Upper lobe of left lung (tissue), 6 donors: Measurements from ENCODE around the gene MFSD12. TPM values are rescaled to one million over a fixed set of nuclear protein-coding genes. Genes with fewer than 3 reads are reported as not detected.
A peak's percentile ranks its signal among the peaks of the same experiment; 100 is the strongest.

Experiments
- ATAC-seq, 2 donors: fragments of 200-7000 bp; cut with Tn5 transposase; one replicate each; pipeline ENCODE4 v1.9.1; 2022; ENCODE audit warnings: mild to moderate bottlenecking in 2 of 2, moderate library complexity in 2 of 2; ENCODE audit not compliant: low FRiP score in 2 of 2
- DNase-seq, 2 donors: peaks; one replicate each; pipeline ENCODE4 v3.0.0-alpha.2; 2019 to 2020
- H3K27ac ChIP-seq, 4 donors: fragments of 200-600 bp; sonication (generic); one replicate each; pipeline ENCODE4 v1.5.1; 2016 to 2019
- H3K27me3 ChIP-seq, 4 donors: fragments of 200-600 bp; sonication (generic); one replicate each; pipeline ENCODE4 v1.5.1; 2017 to 2019
- H3K36me3 ChIP-seq, 4 donors: fragments of 200-600 bp; sonication (generic); one replicate each; pipeline ENCODE4 v1.5.1; 2016 to 2019
- H3K4me1 ChIP-seq, 4 donors: fragments of 200-600 bp; sonication (generic); one replicate each; pipeline ENCODE4 v1.5.1; 2018 to 2019
- H3K4me3 ChIP-seq, 4 donors: fragments of 200-600 bp; sonication (generic); one replicate each; pipeline ENCODE4 v1.5.1; 2017 to 2019; ENCODE audit warnings: mild to moderate bottlenecking in 2 of 4, moderate library complexity in 1 of 4
- H3K9me3 ChIP-seq, 4 donors: fragments of 200-600 bp; sonication (generic); one replicate each; pipeline ENCODE4 v1.5.1; 2018 to 2019
- CTCF ChIP-seq, 6 experiments: fragments of 450-650 bp in 4 of 6; fragments of 200-600 bp in 2 of 6; sonication (generic) in 2 of 6; IDR thresholded peaks; one replicate each; pipeline ENCODE4 v1.5.1; 2016 to 2019; ENCODE audit warnings: antibody characterized with exemption in 6 of 6
- EP300 ChIP-seq, 4 donors: sonication (generic); formaldehyde crosslinking; IDR thresholded peaks; one replicate each; pipeline ENCODE4 v1.5.1; 2017; ENCODE audit warnings: antibody characterized with exemption in 4 of 4, control low read depth in 2 of 4
- POLR2A ChIP-seq, 4 donors: fragments of 450-650 bp; IDR thresholded peaks; one replicate each; pipeline ENCODE4 v1.5.1; 2016 to 2017; ENCODE audit warnings: antibody characterized with exemption in 4 of 4, mild to moderate bottlenecking in 2 of 4
- POLR2AphosphoS5 ChIP-seq, 2 donors: sonication (generic); formaldehyde crosslinking; IDR thresholded peaks; one replicate each; pipeline ENCODE4 v1.5.1; 2017; ENCODE audit warnings: antibody characterized with exemption in 2 of 2
- WGBS, 2 donors: methylation state at CpG; one replicate each; pipeline ENCODE4 v1.1.5; 2017 to 2018; 5-methylcytosine and 5-hydroxymethylcytosine counted together
- total RNA-seq, 6 donors: library from RNA; depleted of rRNA in 4 of 6; stranded (reverse); fragments of >200 nt in 4 of 6; gene quantifications; one replicate each; pipeline versions ENCODE4 v1.1.0 to v1.2.1, GENCODE V29; 2016 to 2021
- donor health status: DM: no; HTN: no; CAD: no; lungs with moderate emphysema.
- donor health status: DM: no; HTN: yes; CAD: no; lungs with severe emphysema.

Gene MFSD12
- total RNA-seq, 6 donors from 2014 or later = 44.2 to 178 (median 96.0) TPM

GRCh38 chr19:3544742-3545668 lies 12.4 kb downstream of the MFSD12 start:
- Histone ChIP-seq H3K4me3 (no peak overlapping the region), H3K27me3 (no peaks in the 10 kb centered on the region), H3K9me3 (no peaks in the 10 kb centered on the region), H3K27ac (no peak overlapping the region), H3K4me1 (peaks cover 0 to 25% (median 0%) of the 10 kb centered on the region in 4 donors), H3K36me3 (peaks cover 0 to 41% (median 29%) of the 10 kb centered on the region in 4 donors)
- DNase-seq (peak; percentile 75 to 94), ATAC-seq (peak; percentile 76 to 85)
- TF ChIP-seq CTCF (IDR thresholded peaks at IDR 0.05) (peak; percentile 92 to 97 (median 94)), POLR2A (IDR thresholded peaks at IDR 0.05) (no peak)
- 56 to 70% methylated on average over 15 to 26 of the region's 30 CpGs for WGBS, 2 donors

- Histone ChIP-seq H3K27me3 (no peaks in the 10 kb centered on the region), H3K27ac (no peak overlapping the region), H3K36me3 (peaks cover 0 to 49% (median 31%) of the 10 kb centered on the region in 4 donors), H3K4me3 (no peak overlapping the region), H3K9me3 (no peaks in the 10 kb centered on the region), H3K4me1 (peaks cover 0 to 24% (median 0%) of the 10 kb centered on the region in 4 donors)
- TF ChIP-seq EP300 (IDR thresholded peaks at IDR 0.05) = no peak
- no peak for TF ChIP-seq POLR2AphosphoS5 (IDR thresholded peaks at IDR 0.05)
- TF ChIP-seq CTCF (IDR thresholded peaks at IDR 0.05) = no peak
- TF ChIP-seq POLR2A (IDR thresholded peaks at IDR 0.05) = no peak
- DNase-seq (peak in 1 of 2 donors; percentile 65), ATAC-seq (no peak)
- 100% methylated on average over 1 of the region's 9 CpGs; no CpG with 5 or more reads in 1 of the 2 donors for WGBS, 2 donors
These were observed 13.4 kb downstream of the MFSD12 start for GRCh38 chr19:3544058-3544376.

GRCh38 chr19:3543150-3544057 lies 14.0 kb downstream of the MFSD12 start:
- WGBS, 2 donors = 90% methylated on average over 9 to 45 of the region's 47 CpGs
- H3K4me1 ChIP-seq = peaks cover 0 to 18% (median 0%) of the 10 kb centered on the region in 4 donors
- no peak overlapping the region for H3K4me3 ChIP-seq
- H3K9me3 ChIP-seq = no peaks in the 10 kb centered on the region
- peaks cover 0 to 50% (median 31%) of the 10 kb centered on the region in 4 donors for H3K36me3 ChIP-seq
- DNase-seq (peak in 1 of 2 donors; percentile 81), ATAC-seq (peak; percentile 2 to 4)
- H3K27ac ChIP-seq = no peak overlapping the region
- TF ChIP-seq CTCF (IDR thresholded peaks at IDR 0.05) (no peak), POLR2AphosphoS5 (IDR thresholded peaks at IDR 0.05) (no peak), POLR2A (IDR thresholded peaks at IDR 0.05) (no peak), EP300 (IDR thresholded peaks at IDR 0.05) (no peak)
- no peaks in the 10 kb centered on the region for H3K27me3 ChIP-seq

- no peaks in the 10 kb centered on the region for H3K27me3 ChIP-seq
- no peaks in the 10 kb centered on the region for H3K9me3 ChIP-seq
- WGBS, 2 donors = 92 to 100% methylated on average over 1 of the region's 1 CpG
- TF ChIP-seq POLR2A (IDR thresholded peaks at IDR 0.05) = no peak
- no peak for TF ChIP-seq CTCF (IDR thresholded peaks at IDR 0.05)
- TF ChIP-seq POLR2AphosphoS5 (IDR thresholded peaks at IDR 0.05) = no peak
- no peak for TF ChIP-seq EP300 (IDR thresholded peaks at IDR 0.05)
- H3K27ac ChIP-seq = no peak overlapping the region
- peaks cover 0 to 62% (median 26%) of the 10 kb centered on the region in 4 donors for H3K36me3 ChIP-seq
- ATAC-seq = no peak
- no peak overlapping the region for H3K4me3 ChIP-seq
- H3K4me1 ChIP-seq = peaks cover 0 to under 1% (median 0%) of the 10 kb centered on the region in 4 donors
- DNase-seq = no peak
These were observed 17.6 kb downstream of the MFSD12 start for GRCh38 chr19:3539756-3540118.
